ENCODE data around the gene EFCAB12. TPM values are rescaled to one million over a fixed set of nuclear protein-coding genes. Genes with fewer than 3 reads are reported as not detected.

Gene EFCAB12
- total and polyA plus RNA-seq, 2 of the 13 experiments (the other 11 are each of a cell fraction or from before 2014, with no cell fraction given), result 0.31 to 2.4 TPM

GRCh38 chr3:129356756-129357425 lies 71.5 kb downstream of the EFCAB12 start:
- ChIA-PET CTCF (ENCODE audit: low intra/inter-chr PET ratio, low total read pairs) (no interaction called here), POLR2A (no interaction called here)
- H2AFZ ChIP-seq (ENCODE audit: low read length), result no peak overlapping the region
- DNase-seq (ENCODE audit: low spot score) (no peak), ATAC-seq (no peak), FAIRE-seq (no peak)
- H3K4me3 ChIP-seq (replicated peaks in 1 of 3; ENCODE audit: insufficient read depth in 1 of 3, low read depth in 2 of 3, low read length in 3 of 3), result 0 out of 6 replicates have a peak overlapping the region, but pooled peaks of 1 of the 3 experiments have one; percentile 9
- TF ChIP-seq FOSL1 (CRISPR knock-in tag; IDR thresholded peaks at IDR 0.05; ENCODE audit: borderline replicate concordance) (no peak), SMARCC2 (IDR thresholded peaks at IDR 0.05) (no peak), JDP2 (CRISPR knock-in tag; IDR thresholded peaks at IDR 0.05; ENCODE audit: borderline replicate concordance) (no peak), ZNF552 (CRISPR knock-in tag; IDR thresholded peaks at IDR 0.05; ENCODE audit: borderline replicate concordance) (no peak), ESRRA (CRISPR knock-in tag; IDR thresholded peaks at IDR 0.05; ENCODE audit: low read depth) (no peak), ZNF275 (CRISPR knock-in tag; IDR thresholded peaks at IDR 0.05; ENCODE audit: borderline replicate concordance) (no peak), ZNF790 (CRISPR knock-in tag; IDR thresholded peaks at IDR 0.05; ENCODE audit: borderline replicate concordance) (no peak), ERF (CRISPR knock-in tag; IDR thresholded peaks at IDR 0.05) (no peak)
- no peak overlapping the region for H3K27ac ChIP-seq (ENCODE audit: extremely low read length, insufficient read depth, low read length)
- H3K36me3 ChIP-seq (replicated peaks in 1 of 2; ENCODE audit: control insufficient read depth in 1 of 2, insufficient read depth in 2 of 2, low read length in 2 of 2), result no peaks in the 10 kb centered on the region
- peak overlapping the region; percentile 19; the same call in 1 of the 2 replicates for H3K4me2 ChIP-seq (ENCODE audit: low read depth, low read length)
- peaks cover 6 to 60% of the 10 kb centered on the region in 2 experiments; a peak in 4 of 5 replicates for H3K27me3 ChIP-seq (ENCODE audit: control insufficient read depth in 1 of 2, insufficient read depth in 2 of 2, low read length in 2 of 2)
- intact Hi-C loops (cut with micrococcal nuclease; ENCODE audit: unreplicated experiment) (no loop called here), in situ Hi-C loops (cut with HindIII; ENCODE audit: extremely low pct_ligation_motif_present, low pct_unique_long_range_greater_than_20kb) (no loop called here)
- no peak overlapping the region for H3K9ac ChIP-seq (ENCODE audit: insufficient read depth, low read depth, low read length)
- no TSS peak for BruUV-seq (replicated peaks)
- no peaks in the 10 kb centered on the region for H3K9me3 ChIP-seq (ENCODE audit: low read length)
- peaks cover 34% of the 10 kb centered on the region for H3K4me1 ChIP-seq (ENCODE audit: insufficient read depth, low read length)
- no peaks in the 10 kb centered on the region for H3K79me2 ChIP-seq (ENCODE audit: insufficient read depth, low read length)
- WGBS (ENCODE audit: low lambda C conversion rate), result 64% methylated on average over 3 of the region's 10 CpGs
- no peaks in the 10 kb centered on the region for H4K20me1 ChIP-seq (ENCODE audit: insufficient read depth, low read length)

Data from HepG2 (cell line).